ENCODE measurements around the gene FRMD4A.

- TF ChIP-seq POLR2AphosphoS5 (IDR thresholded peaks at IDR 0.05; ENCODE audit: low read depth, low read length) (no peak), POLR2A (IDR thresholded peaks at IDR 0.05; ENCODE audit: low read depth, low read length) (no peak)
These were observed 615.6 kb downstream of the FRMD4A start for GRCh38 chr10:13715100-13715499.

All from GM12892 (cell line).